Prostate gland (tissue), 2 donors: Measurements from ENCODE around the gene LDLRAD4. TPM values are rescaled to one million over a fixed set of nuclear protein-coding genes. Genes with fewer than 3 reads are reported as not detected.

Source experiments
- DNase-seq: peaks from one replicate; pipeline ENCODE4 v3.0.0-alpha.2; 2019; ENCODE audit warnings: low spot score
- H3K27ac ChIP-seq, 2 donors: fragments of 200-600 bp; sonication (generic); 2 replicates each; pipeline ENCODE4 v1.5.1; 2017 to 2019
- H3K27me3 ChIP-seq: fragments of 200-600 bp; sonication (generic); replicated peaks from 2 replicates; pipeline ENCODE4 v1.5.1; 2019; ENCODE audit not compliant: insufficient read depth
- H3K36me3 ChIP-seq, 2 donors: fragments of 200-600 bp; sonication (generic); 1 replicate in 1 of 2; 2 replicates in 1 of 2; pipeline versions ENCODE4 v1.5.1 to v1.8.1; 2017 to 2019
- H3K4me1 ChIP-seq: fragments of 200-600 bp; sonication (generic); replicated peaks from 2 replicates; pipeline ENCODE4 v1.5.1; 2019
- H3K4me3 ChIP-seq, 2 donors: fragments of 200-600 bp; sonication (generic); 2 replicates each; pipeline ENCODE4 v1.5.1; 2017 to 2019
- H3K9me3 ChIP-seq: fragments of 200-600 bp; sonication (generic); 2 replicates; pipeline ENCODE4 v1.5.1; 2017
- CTCF ChIP-seq, 4 experiments: fragments of 200-600 bp in 2 of 4; fragments of 450-650 bp in 2 of 4; sonication (generic) in 2 of 4; IDR thresholded peaks; 1 replicate in 3 of 4; 2 replicates in 1 of 4; pipeline ENCODE4 v1.5.1; 2016 to 2019; ENCODE audit warnings: antibody characterized with exemption in 4 of 4, mild to moderate bottlenecking in 2 of 4, moderate library complexity in 2 of 4
- POLR2A ChIP-seq: fragments of 450-650 bp; IDR thresholded peaks from one replicate; pipeline ENCODE4 v1.6.1; 2016; ENCODE audit warnings: antibody characterized with exemption, mild to moderate bottlenecking
- POLR2AphosphoS5 ChIP-seq: sonication (generic); formaldehyde crosslinking; IDR thresholded peaks from one replicate; pipeline ENCODE4 v1.6.1; 2017; ENCODE audit warnings: antibody characterized with exemption
- WGBS: methylation state at CpG from one replicate; pipeline ENCODE4 v1.1.5; 2018; 5-methylcytosine and 5-hydroxymethylcytosine counted together
- intact Hi-C: fragments of 100-400 bp; cut with DNase I; formaldehyde crosslinking; loops from one replicate; pipeline ENCODE4 v1.14.2; 2022
- total RNA-seq, 2 donors: library from RNA; depleted of rRNA; stranded (reverse); fragments of >200 nt; gene quantifications; one replicate each; pipeline ENCODE4 v1.1.0, GENCODE V29; 2016

LDLRAD4 gene
- total RNA-seq, 2 donors from 2014 or later: 59.9 to 107 TPM

GRCh38 chr18:13501891-13502290, 283.3 kb downstream of the LDLRAD4 start:
- 49% methylated on average over 8 of the region's 8 CpGs for WGBS
- H3K9me3 ChIP-seq: no peaks in the 10 kb centered on the region
- H3K27ac ChIP-seq: no peak overlapping the region
- no peaks in the 10 kb centered on the region for H3K27me3 ChIP-seq
- TF ChIP-seq POLR2A (no peak), POLR2AphosphoS5 (no peak), CTCF (IDR thresholded peaks at IDR 0.05) (no peak)
- intact Hi-C loops: loop anchor here (10.0 kb wide), 1 partner anchor 57 kb away; no protein-coding TSS in a partner anchor
- DNase-seq: no peak
- peaks cover 2% of the 10 kb centered on the region for H3K4me1 ChIP-seq
- H3K36me3 ChIP-seq: no peaks in the 10 kb centered on the region
- no peak overlapping the region for H3K4me3 ChIP-seq

GRCh38 chr18:13502585-13502984, 284.0 kb downstream of the LDLRAD4 start:
- TF ChIP-seq CTCF (IDR thresholded peaks at IDR 0.05) (no peak), POLR2AphosphoS5 (no peak), POLR2A (no peak)
- H3K9me3 ChIP-seq: no peaks in the 10 kb centered on the region
- peaks cover 2% of the 10 kb centered on the region for H3K4me1 ChIP-seq
- H3K36me3 ChIP-seq: no peaks in the 10 kb centered on the region
- 54% methylated on average over 8 of the region's 8 CpGs for WGBS
- H3K27me3 ChIP-seq: no peaks in the 10 kb centered on the region
- H3K4me3 ChIP-seq: no peak overlapping the region
- no peak for DNase-seq
- H3K27ac ChIP-seq: no peak overlapping the region
- intact Hi-C loops: loop anchor here (10.0 kb wide), 1 partner anchor 58 kb away; no protein-coding TSS in a partner anchor

GRCh38 chr18:13503836-13504235, 285.3 kb downstream of the LDLRAD4 start:
- Histone ChIP-seq H3K4me1 (peaks cover 2% of the 10 kb centered on the region), H3K36me3 (no peaks in the 10 kb centered on the region), H3K9me3 (no peaks in the 10 kb centered on the region), H3K27ac (no peak overlapping the region), H3K27me3 (no peaks in the 10 kb centered on the region), H3K4me3 (no peak overlapping the region)
- intact Hi-C loops: loop anchor here (10.0 kb wide), 1 partner anchor 59 kb away; no protein-coding TSS in a partner anchor
- WGBS: 80% methylated on average over 6 of the region's 6 CpGs
- no peak for TF ChIP-seq POLR2AphosphoS5
- no peak for TF ChIP-seq POLR2A
- no peak for TF ChIP-seq CTCF (IDR thresholded peaks at IDR 0.05)
- no peak for DNase-seq

- DNase-seq: no peak
- Histone ChIP-seq H3K4me1 (no peaks in the 10 kb centered on the region), H3K9me3 (no peaks in the 10 kb centered on the region), H3K27ac (no peak overlapping the region), H3K36me3 (no peaks in the 10 kb centered on the region), H3K27me3 (no peaks in the 10 kb centered on the region), H3K4me3 (no peak overlapping the region)
- intact Hi-C loops: loop anchor here (10.0 kb wide), 1 partner anchor 61 kb away; no protein-coding TSS in a partner anchor
- WGBS: 80% methylated on average over 12 of the region's 12 CpGs
- no peak for TF ChIP-seq POLR2AphosphoS5
- no peak for TF ChIP-seq POLR2A
- no peak for TF ChIP-seq CTCF (IDR thresholded peaks at IDR 0.05)
Observed at GRCh38 chr18:13505780-13506345, 287.3 kb downstream of the LDLRAD4 start.

GRCh38 chr18:13510594-13510993, 292.0 kb downstream of the LDLRAD4 start:
- intact Hi-C loops: no loop called here

More at GRCh38 chr18:13510594-13510993, 292.0 kb downstream of the LDLRAD4 start:
- no peak for TF ChIP-seq POLR2A
- no peak for TF ChIP-seq POLR2AphosphoS5
- no peak for TF ChIP-seq CTCF (IDR thresholded peaks at IDR 0.05)
- H3K4me3 ChIP-seq: no peak overlapping the region
- WGBS: 86% methylated on average over 2 of the region's 2 CpGs
- no peak for DNase-seq
- H3K4me1 ChIP-seq: no peaks in the 10 kb centered on the region
- no peaks in the 10 kb centered on the region for H3K36me3 ChIP-seq
- no peaks in the 10 kb centered on the region for H3K27me3 ChIP-seq
- H3K27ac ChIP-seq: no peak overlapping the region
- H3K9me3 ChIP-seq: no peaks in the 10 kb centered on the region
